ENCODE data around the gene SRSF3.

DNA sequence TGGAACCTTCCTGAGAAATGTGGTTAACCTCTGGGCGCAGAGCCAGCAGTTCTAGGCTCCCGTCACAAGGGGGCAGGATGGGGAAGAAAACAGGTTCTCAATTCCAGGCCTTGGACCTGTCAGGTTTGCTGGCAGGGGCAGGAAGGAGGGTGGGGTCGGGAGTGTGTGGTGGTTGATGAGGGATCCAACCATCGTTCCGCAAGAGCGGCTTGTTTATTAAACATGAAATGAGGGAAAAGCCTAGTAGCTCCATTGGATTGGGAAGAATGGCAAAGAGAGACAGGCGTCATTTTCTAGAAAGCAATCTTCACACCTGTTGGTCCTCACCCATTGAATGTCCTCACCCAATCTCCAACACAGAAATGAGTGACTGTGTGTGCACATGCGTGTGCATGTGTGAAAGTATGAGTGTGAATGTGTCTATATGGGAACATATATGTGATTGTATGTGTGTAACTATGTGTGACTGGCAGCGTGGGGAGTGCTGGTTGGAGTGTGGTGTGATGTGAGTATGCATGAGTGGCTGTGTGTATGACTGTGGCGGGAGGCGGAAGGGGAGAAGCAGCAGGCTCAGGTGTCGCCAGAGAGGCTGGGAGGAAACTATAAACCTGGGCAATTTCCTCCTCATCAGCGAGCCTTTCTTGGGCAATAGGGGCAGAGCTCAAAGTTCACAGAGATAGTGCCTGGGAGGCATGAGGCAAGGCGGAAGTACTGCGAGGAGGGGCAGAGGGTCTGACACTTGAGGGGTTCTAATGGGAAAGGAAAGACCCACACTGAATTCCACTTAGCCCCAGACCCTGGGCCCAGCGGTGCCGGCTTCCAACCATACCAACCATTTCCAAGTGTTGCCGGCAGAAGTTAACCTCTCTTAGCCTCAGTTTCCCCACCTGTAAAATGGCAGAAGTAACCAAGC lies 29.6 kb downstream of the SRSF3 start:
- TF ChIP-seq SIN3A (IDR thresholded peaks at IDR 0.05; ENCODE audit: borderline replicate concordance, insufficient read depth, low read length) (no peak), POLR2AphosphoS5 (IDR thresholded peaks at IDR 0.05; ENCODE audit: low read depth, low read length) (no peak), TAF1 (IDR thresholded peaks at IDR 0.05; ENCODE audit: borderline replicate concordance, insufficient read depth, low read length) (no peak), FOXP2 (optimal IDR thresholded peaks at IDR 0.05; ENCODE audit: borderline replicate concordance, extremely low read depth, extremely low read length, insufficient read depth) (peak; percentile 18)
- TF ChIP-seq, protein P1, sequence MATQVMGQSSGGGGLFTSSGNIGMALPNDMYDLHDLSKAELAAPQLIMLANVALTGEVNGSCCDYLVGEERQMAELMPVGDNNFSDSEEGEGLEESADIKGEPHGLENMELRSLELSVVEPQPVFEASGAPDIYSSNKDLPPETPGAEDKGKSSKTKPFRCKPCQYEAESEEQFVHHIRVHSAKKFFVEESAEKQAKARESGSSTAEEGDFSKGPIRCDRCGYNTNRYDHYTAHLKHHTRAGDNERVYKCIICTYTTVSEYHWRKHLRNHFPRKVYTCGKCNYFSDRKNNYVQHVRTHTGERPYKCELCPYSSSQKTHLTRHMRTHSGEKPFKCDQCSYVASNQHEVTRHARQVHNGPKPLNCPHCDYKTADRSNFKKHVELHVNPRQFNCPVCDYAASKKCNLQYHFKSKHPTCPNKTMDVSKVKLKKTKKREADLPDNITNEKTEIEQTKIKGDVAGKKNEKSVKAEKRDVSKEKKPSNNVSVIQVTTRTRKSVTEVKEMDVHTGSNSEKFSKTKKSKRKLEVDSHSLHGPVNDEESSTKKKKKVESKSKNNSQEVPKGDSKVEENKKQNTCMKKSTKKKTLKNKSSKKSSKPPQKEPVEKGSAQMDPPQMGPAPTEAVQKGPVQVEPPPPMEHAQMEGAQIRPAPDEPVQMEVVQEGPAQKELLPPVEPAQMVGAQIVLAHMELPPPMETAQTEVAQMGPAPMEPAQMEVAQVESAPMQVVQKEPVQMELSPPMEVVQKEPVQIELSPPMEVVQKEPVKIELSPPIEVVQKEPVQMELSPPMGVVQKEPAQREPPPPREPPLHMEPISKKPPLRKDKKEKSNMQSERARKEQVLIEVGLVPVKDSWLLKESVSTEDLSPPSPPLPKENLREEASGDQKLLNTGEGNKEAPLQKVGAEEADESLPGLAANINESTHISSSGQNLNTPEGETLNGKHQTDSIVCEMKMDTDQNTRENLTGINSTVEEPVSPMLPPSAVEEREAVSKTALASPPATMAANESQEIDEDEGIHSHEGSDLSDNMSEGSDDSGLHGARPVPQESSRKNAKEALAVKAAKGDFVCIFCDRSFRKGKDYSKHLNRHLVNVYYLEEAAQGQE (IDR thresholded peaks at IDR 0.05; ENCODE audit: insufficient read depth in 1 of 2, low read depth in 2 of 2, low read length in 2 of 2) = no peak

All from PFSK-1 (cell line).